ENCODE measurements around the gene DLEC1.
"Not testable (repeated sequence)": the region's sequence is repeated elsewhere in the genome, so short reads cannot be mapped to it uniquely, and the experiment has no call there.

The DLEC1 gene

DNA sequence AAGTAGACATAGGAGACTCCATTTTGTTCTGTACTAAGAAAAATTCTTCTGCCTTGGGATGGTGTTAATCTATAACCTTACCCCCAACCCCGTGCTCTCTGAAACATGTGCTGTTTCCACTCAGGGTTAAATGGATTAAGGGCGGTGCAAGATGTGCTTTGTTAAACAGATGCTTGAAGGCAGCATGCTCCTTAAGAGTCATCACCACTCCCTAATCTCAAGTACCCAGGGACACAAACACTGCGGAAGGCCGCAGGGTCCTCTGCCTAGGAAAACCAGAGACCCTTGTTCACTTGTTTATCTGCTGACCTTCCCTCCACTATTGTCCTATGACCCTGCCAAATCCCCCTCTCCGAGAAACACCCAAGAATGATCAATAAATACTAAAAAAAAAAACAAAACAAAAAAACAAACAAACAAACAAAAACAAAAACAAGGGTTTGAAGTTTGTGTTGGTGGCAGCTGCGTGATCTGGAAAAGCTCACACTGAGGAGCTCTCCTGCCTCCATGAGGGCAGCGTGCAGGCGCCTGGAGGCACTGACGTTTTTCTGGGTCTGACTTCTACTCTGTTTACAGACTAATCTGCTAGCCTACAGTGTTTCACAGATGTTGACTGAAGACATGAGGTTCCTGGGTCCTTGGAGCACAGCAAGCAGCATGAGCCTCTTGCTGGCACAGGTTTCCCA, 14.9 kb downstream of the DLEC1 start:
- not testable (repeated sequence) for H3K36me3 ChIP-seq (ENCODE audit: insufficient read depth, low read length); H3K9ac ChIP-seq (ENCODE audit: low read depth, low read length); H3K9me3 ChIP-seq (ENCODE audit: control insufficient read depth, insufficient read depth, low read length); H3K4me1 ChIP-seq (ENCODE audit: insufficient read depth, low read length)

GRCh38 chr3:38054499-38055001, 15.5 kb downstream of the DLEC1 start:
- Histone ChIP-seq H3K9ac (ENCODE audit: low read depth, low read length) (no peak overlapping the region), H3K36me3 (ENCODE audit: insufficient read depth, low read length) (no peaks in the 10 kb centered on the region), H3K9me3 (ENCODE audit: control insufficient read depth, insufficient read depth, low read length) (no peaks in the 10 kb centered on the region; the same call in 1 of the 2 replicates), H3K4me1 (ENCODE audit: insufficient read depth, low read length) (no peaks in the 10 kb centered on the region)

DNA sequence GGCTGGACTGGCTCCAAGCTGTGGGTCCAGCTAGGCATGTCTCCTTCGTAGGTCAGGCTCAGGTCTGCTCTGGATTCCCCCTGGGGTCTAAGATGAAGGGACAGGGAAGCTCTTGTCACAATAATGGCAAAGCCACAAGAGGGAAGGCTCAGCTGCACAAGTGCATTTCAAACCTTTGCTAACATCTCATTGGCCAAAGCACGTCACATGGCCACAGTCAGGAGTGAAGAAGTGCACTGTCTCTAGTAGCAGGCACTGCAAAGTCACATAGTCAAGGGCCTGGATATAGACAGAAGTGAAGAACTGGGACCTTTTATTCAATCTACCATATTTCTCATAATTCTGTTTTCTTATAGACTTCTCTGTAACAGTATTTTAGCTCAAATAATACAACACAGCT, 20.1 kb downstream of the DLEC1 start:
- Histone ChIP-seq H3K4me1 (ENCODE audit: insufficient read depth, low read length) (no peaks in the 10 kb centered on the region), H3K36me3 (ENCODE audit: insufficient read depth, low read length) (no peaks in the 10 kb centered on the region), H3K9ac (ENCODE audit: low read depth, low read length) (no peak overlapping the region), H3K9me3 (ENCODE audit: control insufficient read depth, insufficient read depth, low read length) (peaks cover 3% of the 10 kb centered on the region; the same call in 1 of the 2 replicates)

DNA sequence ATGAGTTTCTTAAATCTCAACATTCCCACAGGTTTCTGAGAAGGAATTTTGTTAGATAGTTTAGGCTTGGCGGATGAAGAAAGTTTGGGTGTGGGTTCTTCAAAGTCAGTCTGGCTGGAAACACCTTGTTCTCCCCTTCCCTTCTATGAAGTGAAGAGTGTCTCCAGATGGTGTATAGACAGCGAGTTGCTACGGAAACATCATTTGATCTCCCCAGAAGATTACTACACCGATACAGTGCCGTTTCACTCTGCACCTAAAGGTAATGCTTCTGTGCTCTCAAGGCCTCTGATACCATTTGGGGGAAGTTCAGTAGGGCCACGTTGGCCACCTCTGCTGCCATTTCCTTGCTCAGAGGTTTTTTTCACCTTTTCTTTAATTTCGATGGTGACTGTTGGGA, 20.6 kb downstream of the DLEC1 start:
- H3K9ac ChIP-seq (ENCODE audit: low read depth, low read length), result no peak overlapping the region
- peaks cover 3% of the 10 kb centered on the region; the same call in 1 of the 2 replicates for H3K9me3 ChIP-seq (ENCODE audit: control insufficient read depth, insufficient read depth, low read length)
- no peaks in the 10 kb centered on the region for H3K36me3 ChIP-seq (ENCODE audit: insufficient read depth, low read length)
- no peaks in the 10 kb centered on the region for H3K4me1 ChIP-seq (ENCODE audit: insufficient read depth, low read length)

DNA sequence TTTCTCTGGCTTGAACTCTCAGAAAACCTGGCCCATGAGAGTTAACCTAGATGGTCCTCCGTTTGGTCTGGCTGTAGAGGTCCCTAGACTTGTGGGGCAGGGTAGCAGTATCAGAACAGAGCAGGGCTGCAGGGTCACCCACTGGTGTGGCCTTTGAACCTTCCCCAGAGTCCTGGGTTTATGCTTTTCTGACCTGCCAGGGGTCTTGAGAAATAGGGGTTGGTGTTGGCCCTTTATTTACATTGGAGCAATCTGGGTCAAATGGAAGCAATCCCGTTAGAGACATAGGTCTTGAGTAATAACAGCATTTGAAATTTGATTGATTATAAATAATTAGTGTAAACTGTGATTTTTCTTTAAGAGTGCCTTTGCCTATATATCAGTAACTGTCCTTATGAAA, 23.8 kb downstream of the DLEC1 start:
- Histone ChIP-seq H3K9me3 (ENCODE audit: control insufficient read depth, insufficient read depth, low read length) (peaks cover 3% of the 10 kb centered on the region; the same call in 1 of the 2 replicates), H3K9ac (ENCODE audit: low read depth, low read length) (no peak overlapping the region), H3K36me3 (ENCODE audit: insufficient read depth, low read length) (no peaks in the 10 kb centered on the region), H3K4me1 (ENCODE audit: insufficient read depth, low read length) (no peaks in the 10 kb centered on the region)

- not testable (repeated sequence) for H3K9me3 ChIP-seq (ENCODE audit: control insufficient read depth, insufficient read depth, low read length); H3K4me1 ChIP-seq (ENCODE audit: insufficient read depth, low read length); H3K9ac ChIP-seq (ENCODE audit: low read depth, low read length); H3K36me3 ChIP-seq (ENCODE audit: insufficient read depth, low read length)
These were observed 25.4 kb downstream of the DLEC1 start for GRCh38 chr3:38064453-38064852.

DNA sequence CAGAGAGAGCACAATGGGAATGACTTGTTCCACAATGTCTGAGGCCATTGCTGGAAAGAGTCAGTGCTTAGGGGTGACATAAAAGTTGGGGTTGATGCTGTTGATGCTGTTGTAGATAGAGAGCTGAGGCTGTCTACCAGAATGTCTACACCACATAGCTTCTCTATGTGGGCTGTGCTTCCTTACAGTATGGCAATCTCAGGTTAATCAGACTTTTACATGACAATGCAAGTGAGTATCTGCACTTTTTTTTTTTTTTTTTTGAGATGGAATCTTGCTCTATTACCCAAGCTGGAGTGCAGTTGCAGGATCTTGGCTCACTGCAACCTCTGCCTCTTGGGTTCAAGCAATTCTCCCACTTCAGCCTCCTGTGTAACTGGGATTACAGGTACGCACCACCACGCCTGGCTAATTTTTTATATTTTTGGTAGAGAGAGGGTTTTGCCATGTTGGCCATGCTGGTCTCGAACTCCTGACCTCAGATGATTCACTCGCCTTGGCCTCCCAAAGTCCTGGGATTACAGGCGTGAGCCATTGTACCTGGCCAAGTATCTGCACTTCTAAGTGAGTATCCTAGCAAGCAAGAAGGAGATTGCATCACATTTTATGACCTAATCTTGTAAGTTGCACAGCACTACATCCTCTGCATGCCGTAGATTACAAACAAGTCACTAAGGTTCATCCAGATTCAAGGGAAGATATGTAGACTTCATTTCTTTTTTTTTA, 28.7 kb downstream of the DLEC1 start:
- Histone ChIP-seq H3K9ac (ENCODE audit: low read depth, low read length) (no peak overlapping the region), H3K9me3 (ENCODE audit: control insufficient read depth, insufficient read depth, low read length) (no peaks in the 10 kb centered on the region), H3K36me3 (ENCODE audit: insufficient read depth, low read length) (no peaks in the 10 kb centered on the region), H3K4me1 (ENCODE audit: insufficient read depth, low read length) (peaks cover 8% of the 10 kb centered on the region)

GRCh38 chr3:38070013-38070412, 31.0 kb downstream of the DLEC1 start:
- peaks cover 8% of the 10 kb centered on the region for H3K4me1 ChIP-seq (ENCODE audit: insufficient read depth, low read length)
- H3K36me3 ChIP-seq (ENCODE audit: insufficient read depth, low read length), result no peaks in the 10 kb centered on the region
- H3K9me3 ChIP-seq (ENCODE audit: control insufficient read depth, insufficient read depth, low read length), result peaks cover 3% of the 10 kb centered on the region; the same call in 1 of the 2 replicates
- no peak overlapping the region for H3K9ac ChIP-seq (ENCODE audit: low read depth, low read length)

- not testable (repeated sequence) for H3K9ac ChIP-seq (ENCODE audit: low read depth, low read length); H3K4me1 ChIP-seq (ENCODE audit: insufficient read depth, low read length); H3K9me3 ChIP-seq (ENCODE audit: control insufficient read depth, insufficient read depth, low read length); H3K36me3 ChIP-seq (ENCODE audit: insufficient read depth, low read length)
These were observed 38.1 kb downstream of the DLEC1 start for GRCh38 chr3:38077073-38077472.

GRCh38 chr3:38082296-38082695, 43.3 kb downstream of the DLEC1 start:
- not testable (repeated sequence) for H3K4me1 ChIP-seq (ENCODE audit: insufficient read depth, low read length); H3K9ac ChIP-seq (ENCODE audit: low read depth, low read length); H3K36me3 ChIP-seq (ENCODE audit: insufficient read depth, low read length); H3K9me3 ChIP-seq (ENCODE audit: control insufficient read depth, insufficient read depth, low read length)

GRCh38 chr3:38083254-38083653, 44.2 kb downstream of the DLEC1 start:
- H3K9me3 ChIP-seq (ENCODE audit: control insufficient read depth, insufficient read depth, low read length); H3K9ac ChIP-seq (ENCODE audit: low read depth, low read length); H3K4me1 ChIP-seq (ENCODE audit: insufficient read depth, low read length); H3K36me3 ChIP-seq (ENCODE audit: insufficient read depth, low read length): not testable (repeated sequence)

GRCh38 chr3:38083871-38084333, 44.9 kb downstream of the DLEC1 start:
- Histone ChIP-seq H3K9me3 (ENCODE audit: control insufficient read depth, insufficient read depth, low read length) (peaks cover 6% of the 10 kb centered on the region), H3K4me1 (ENCODE audit: insufficient read depth, low read length) (no peaks in the 10 kb centered on the region), H3K9ac (ENCODE audit: low read depth, low read length) (no peak overlapping the region), H3K36me3 (ENCODE audit: insufficient read depth, low read length) (no peaks in the 10 kb centered on the region)

DNA sequence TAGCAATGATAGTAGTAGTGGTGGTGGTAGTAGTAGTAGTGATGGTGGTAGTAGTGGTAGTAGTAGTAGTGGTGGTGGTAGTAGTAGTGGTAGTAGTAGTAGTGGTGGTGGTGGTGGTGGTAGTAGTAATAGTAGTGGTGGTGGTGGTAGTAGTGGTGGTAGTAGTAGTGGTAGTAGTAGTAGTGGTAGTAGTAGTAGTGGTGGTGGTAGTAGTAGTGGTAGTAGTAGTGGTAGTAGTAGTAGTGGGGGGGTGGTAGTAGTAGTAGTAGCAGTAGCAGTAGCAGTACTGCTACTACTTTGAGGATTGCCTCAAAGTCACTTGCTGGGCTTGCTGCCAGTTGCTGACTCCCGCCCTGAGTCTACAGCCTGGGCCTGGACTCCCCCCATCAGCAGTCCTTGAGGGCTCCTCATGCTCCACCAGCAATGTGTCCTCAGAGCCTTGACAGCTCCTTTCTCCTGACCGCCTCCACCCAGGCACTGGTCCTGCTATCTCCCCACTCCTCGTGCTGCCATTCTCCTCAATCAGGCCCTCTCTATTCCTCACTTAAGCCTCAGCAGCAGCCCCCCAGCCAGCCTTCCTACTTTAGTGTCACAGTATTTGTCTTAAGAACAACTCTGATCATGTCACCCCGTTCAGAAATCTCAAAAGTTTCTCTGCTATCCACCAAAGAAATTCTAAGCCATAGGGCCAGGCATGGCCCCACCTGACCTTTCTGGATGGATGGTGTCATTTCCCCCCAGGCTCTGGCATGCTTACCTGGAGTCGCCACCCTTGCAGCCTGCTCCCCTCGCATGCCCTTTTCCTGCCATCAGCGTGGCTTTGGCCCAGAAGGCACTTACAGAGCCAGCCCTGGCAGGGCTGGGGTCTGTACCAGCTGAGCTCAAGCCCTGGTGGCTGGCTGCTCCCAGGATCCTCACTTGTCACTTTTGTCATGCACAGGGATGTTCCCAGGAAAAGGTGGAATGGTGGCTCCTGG, 45.6 kb downstream of the DLEC1 start:
- Histone ChIP-seq H3K36me3 (ENCODE audit: insufficient read depth, low read length) (no peaks in the 10 kb centered on the region), H3K9me3 (ENCODE audit: control insufficient read depth, insufficient read depth, low read length) (peaks cover 6% of the 10 kb centered on the region), H3K4me1 (ENCODE audit: insufficient read depth, low read length) (no peaks in the 10 kb centered on the region), H3K9ac (ENCODE audit: low read depth, low read length) (no peak overlapping the region)

DNA sequence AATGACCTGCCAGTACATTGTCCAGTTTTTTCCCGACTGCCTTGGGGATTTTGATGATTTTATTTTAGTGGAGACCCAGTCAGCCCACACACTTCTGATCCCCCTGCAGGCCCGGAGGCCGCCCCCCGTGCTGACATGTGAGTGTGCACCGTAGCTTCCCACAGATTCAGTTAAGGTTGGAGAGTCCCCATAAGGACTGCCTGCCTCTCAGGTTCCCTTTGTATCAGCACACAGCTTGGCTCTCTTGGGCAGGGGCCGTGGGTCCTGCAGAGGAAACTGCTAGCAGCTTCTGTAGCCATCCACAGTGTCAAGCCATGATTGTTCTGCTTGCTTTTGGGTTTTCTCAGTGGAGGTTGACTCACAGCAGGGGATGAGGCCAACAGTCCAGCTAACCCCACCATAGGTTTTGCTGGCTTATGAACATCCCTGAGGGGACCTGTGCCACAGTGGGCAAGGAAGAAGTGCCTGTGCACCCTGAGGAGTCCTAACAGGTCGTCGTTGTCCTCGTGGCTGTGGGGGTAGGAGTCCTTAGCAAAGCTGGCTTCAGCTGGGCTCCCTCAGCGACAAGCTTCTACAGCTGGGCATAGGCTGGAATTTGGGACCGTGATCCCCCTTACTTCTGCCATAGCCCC, 46.4 kb downstream of the DLEC1 start:
- Histone ChIP-seq H3K4me1 (ENCODE audit: insufficient read depth, low read length) (no peaks in the 10 kb centered on the region), H3K9me3 (ENCODE audit: control insufficient read depth, insufficient read depth, low read length) (peaks cover 6% of the 10 kb centered on the region), H3K36me3 (ENCODE audit: insufficient read depth, low read length) (no peaks in the 10 kb centered on the region), H3K9ac (ENCODE audit: low read depth, low read length) (no peak overlapping the region)
